Adrenal gland (tissue), 5 donors: ENCODE data around the gene EHMT1.

Experiments used
- POLR2A ChIP-seq, 2 donors: fragments of 450-650 bp; IDR thresholded peaks; one replicate each; pipeline ENCODE4 v1.6.1; 2017; ENCODE audit warnings: antibody characterized with exemption in 2 of 2, mild to moderate bottlenecking in 2 of 2, moderate library complexity in 1 of 2
- TF ChIP-seq, protein P1 (sequence below), 6 experiments: fragments of 450-650 bp in 4 of 6; fragments of 200-600 bp in 2 of 6; sonication (generic) in 1 of 6; IDR thresholded peaks; 1 replicate in 5 of 6; 2 replicates in 1 of 6; pipeline versions ENCODE4 v1.5.1 to v1.8.0; 2016 to 2021; ENCODE audit warnings: antibody characterized with exemption in 6 of 6, mild to moderate bottlenecking in 2 of 6, moderate library complexity in 1 of 6
- donor health status: DM: no; HTN: no; CAD: no.

- TF ChIP-seq, protein P1, sequence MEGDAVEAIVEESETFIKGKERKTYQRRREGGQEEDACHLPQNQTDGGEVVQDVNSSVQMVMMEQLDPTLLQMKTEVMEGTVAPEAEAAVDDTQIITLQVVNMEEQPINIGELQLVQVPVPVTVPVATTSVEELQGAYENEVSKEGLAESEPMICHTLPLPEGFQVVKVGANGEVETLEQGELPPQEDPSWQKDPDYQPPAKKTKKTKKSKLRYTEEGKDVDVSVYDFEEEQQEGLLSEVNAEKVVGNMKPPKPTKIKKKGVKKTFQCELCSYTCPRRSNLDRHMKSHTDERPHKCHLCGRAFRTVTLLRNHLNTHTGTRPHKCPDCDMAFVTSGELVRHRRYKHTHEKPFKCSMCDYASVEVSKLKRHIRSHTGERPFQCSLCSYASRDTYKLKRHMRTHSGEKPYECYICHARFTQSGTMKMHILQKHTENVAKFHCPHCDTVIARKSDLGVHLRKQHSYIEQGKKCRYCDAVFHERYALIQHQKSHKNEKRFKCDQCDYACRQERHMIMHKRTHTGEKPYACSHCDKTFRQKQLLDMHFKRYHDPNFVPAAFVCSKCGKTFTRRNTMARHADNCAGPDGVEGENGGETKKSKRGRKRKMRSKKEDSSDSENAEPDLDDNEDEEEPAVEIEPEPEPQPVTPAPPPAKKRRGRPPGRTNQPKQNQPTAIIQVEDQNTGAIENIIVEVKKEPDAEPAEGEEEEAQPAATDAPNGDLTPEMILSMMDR (IDR thresholded peaks at IDR 0.05): no peak
- TF ChIP-seq POLR2A (IDR thresholded peaks at IDR 0.05): no peak
Observed at GRCh38 chr9:137873858-137874362, 255.1 kb downstream of the EHMT1 start.
